Measurements from ENCODE around the gene RPE.

The RPE gene

GRCh38 chr2:210000464-210001324 is 1.7 kb upstream of the RPE start:
- FAIRE-seq (no peak), DNase-seq (ENCODE audit: insufficient read length, low spot score) (no peak)
- no peak for TF ChIP-seq CTCF (IDR thresholded peaks at IDR 0.05; ENCODE audit: insufficient read depth, missing control alignments)

- no peak for TF ChIP-seq CTCF (IDR thresholded peaks at IDR 0.05; ENCODE audit: insufficient read depth, missing control alignments)
- FAIRE-seq (no peak), DNase-seq (ENCODE audit: insufficient read length, low spot score) (no peak)
Measured at GRCh38 chr2:210003359-210003758, 921 bp downstream of the RPE start.

DNA sequence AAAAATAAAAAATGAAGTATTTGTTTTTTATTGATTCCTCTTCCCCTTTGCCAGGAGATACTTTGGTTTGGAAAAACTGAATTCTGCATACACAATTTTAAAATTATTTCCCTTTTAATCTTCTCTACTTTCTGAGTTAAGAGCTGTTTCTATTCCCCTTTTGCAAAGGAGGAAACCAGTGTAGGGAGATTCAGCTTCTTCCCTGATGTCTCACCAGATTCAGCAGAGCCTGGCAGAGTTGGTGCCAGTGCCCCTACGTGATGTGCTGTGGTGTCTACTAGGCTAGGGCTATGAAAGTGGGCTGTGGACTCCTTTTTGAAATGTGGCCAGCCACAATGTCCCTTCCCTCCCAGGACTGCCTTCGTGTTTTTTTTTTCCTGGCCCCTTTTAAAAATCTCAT is 2.4 kb downstream of the RPE start:
- no peak for TF ChIP-seq CTCF (IDR thresholded peaks at IDR 0.05; ENCODE audit: insufficient read depth, missing control alignments)
- DNase-seq (ENCODE audit: insufficient read length, low spot score): no peak
- FAIRE-seq: no peak

- TF ChIP-seq CTCF (IDR thresholded peaks at IDR 0.05; ENCODE audit: insufficient read depth, missing control alignments): no peak
- DNase-seq (ENCODE audit: insufficient read length, low spot score): no peak
- FAIRE-seq: no peak
Measured at GRCh38 chr2:210007895-210008294, 5.5 kb downstream of the RPE start.

DNA sequence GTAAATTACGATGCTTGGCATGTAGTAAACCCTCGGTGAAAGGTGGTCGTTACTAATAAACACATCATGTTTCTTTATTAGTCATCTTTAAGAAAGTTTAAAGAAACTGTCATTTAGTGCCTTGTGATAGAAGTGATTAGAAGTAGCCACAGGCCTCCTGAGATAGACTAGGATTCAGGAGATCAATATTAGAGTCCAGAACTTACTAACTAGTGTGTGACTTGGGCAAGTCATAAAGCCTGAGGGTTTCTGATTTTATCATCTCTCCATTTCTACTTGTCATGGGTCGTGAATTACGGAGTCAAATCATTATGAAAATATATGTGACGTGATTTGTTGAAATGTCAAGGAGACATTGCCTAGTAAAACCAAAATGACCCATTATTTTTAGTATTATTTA is 6.7 kb downstream of the RPE start:
- no peak for FAIRE-seq
- no peak for TF ChIP-seq CTCF (IDR thresholded peaks at IDR 0.05; ENCODE audit: insufficient read depth, missing control alignments)
- DNase-seq (ENCODE audit: insufficient read length, low spot score): no peak

- FAIRE-seq: no peak
- TF ChIP-seq CTCF (IDR thresholded peaks at IDR 0.05; ENCODE audit: insufficient read depth, missing control alignments): no peak
- DNase-seq (ENCODE audit: insufficient read length, low spot score): no peak
Measured at GRCh38 chr2:210009896-210010295, 7.5 kb downstream of the RPE start.

GRCh38 chr2:210020138-210020537 is 17.7 kb downstream of the RPE start:
- DNase-seq (ENCODE audit: insufficient read length, low spot score): no peak
- TF ChIP-seq CTCF (IDR thresholded peaks at IDR 0.05; ENCODE audit: insufficient read depth, missing control alignments): no peak
- FAIRE-seq: no peak
